ENCODE measurements around the gene GSE1.

DNA sequence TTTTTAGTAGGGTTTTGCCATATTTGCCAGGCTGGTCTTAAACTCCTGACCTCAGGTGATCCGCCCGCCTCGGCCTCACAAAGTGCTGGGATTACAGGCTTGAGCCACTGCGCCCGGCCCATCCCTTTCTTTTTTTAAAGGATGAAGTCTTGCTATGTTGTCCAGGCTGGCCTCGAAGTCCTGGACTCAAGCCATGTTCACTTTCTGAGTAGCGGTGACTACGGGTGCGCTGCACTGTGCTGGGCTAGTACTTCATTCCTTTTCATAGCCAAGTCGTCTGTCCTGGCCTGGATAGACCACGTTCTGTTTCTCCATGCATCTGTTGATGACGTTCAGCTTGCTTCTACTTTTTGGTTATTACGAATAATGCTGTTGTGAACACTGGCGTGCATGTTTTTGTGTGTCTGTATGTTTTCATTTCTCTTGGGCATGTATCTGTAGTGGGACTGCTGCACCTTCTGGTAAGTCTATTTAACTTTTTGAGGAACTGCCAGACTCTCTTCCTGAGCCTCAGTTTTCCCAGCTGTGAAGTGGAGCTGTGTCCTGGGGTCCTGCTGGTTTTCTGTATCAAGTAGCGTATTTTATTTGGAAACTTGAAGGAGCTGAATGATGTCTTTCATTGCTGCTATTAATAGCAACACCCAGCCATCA, 40.0 kb upstream of the GSE1 start:
- TF ChIP-seq, protein P1, sequence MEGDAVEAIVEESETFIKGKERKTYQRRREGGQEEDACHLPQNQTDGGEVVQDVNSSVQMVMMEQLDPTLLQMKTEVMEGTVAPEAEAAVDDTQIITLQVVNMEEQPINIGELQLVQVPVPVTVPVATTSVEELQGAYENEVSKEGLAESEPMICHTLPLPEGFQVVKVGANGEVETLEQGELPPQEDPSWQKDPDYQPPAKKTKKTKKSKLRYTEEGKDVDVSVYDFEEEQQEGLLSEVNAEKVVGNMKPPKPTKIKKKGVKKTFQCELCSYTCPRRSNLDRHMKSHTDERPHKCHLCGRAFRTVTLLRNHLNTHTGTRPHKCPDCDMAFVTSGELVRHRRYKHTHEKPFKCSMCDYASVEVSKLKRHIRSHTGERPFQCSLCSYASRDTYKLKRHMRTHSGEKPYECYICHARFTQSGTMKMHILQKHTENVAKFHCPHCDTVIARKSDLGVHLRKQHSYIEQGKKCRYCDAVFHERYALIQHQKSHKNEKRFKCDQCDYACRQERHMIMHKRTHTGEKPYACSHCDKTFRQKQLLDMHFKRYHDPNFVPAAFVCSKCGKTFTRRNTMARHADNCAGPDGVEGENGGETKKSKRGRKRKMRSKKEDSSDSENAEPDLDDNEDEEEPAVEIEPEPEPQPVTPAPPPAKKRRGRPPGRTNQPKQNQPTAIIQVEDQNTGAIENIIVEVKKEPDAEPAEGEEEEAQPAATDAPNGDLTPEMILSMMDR (conservative IDR thresholded peaks at IDR 0.05) = no peak
- TF ChIP-seq ZFX (IDR thresholded peaks at IDR 0.05) = no peak

Data from C4-2B (cell line).